ENCODE data around the gene PCDHGA8.
A peak's percentile ranks its signal among the peaks of the same experiment; 100 is the strongest.
"Not testable (repeated sequence)": the region's sequence is repeated elsewhere in the genome, so short reads cannot be mapped to it uniquely, and the experiment has no call there.

Gene PCDHGA8

GRCh38 chr5:141403387-141403786 lies 11.0 kb downstream of the PCDHGA8 start:
- DNase-seq (ENCODE audit: low read depth): no peak

- DNase-seq (ENCODE audit: low read depth): not testable (repeated sequence)
Observed at GRCh38 chr5:141407790-141408505, 15.5 kb downstream of the PCDHGA8 start, which contains the start of gene PCDHGB6. Gene PCDHGB6, plus strand, starts transcription at chr5:141408021. Its CDS starts 182 bp downstream, at chr5:141408203.

- DNase-seq (ENCODE audit: low read depth): no peak
Observed at GRCh38 chr5:141409598-141410306, 17.3 kb downstream of the PCDHGA8 start.

GRCh38 chr5:141411575-141411974 lies 19.1 kb downstream of the PCDHGA8 start:
- DNase-seq (ENCODE audit: low read depth): no peak

GRCh38 chr5:141412854-141413539 lies 20.6 kb downstream of the PCDHGA8 start, which contains the start of gene PCDHGA10:
Gene PCDHGA10, plus strand, starts transcription at chr5:141412987. Its CDS starts 189 bp downstream, at chr5:141413176.
- DNase-seq (ENCODE audit: low read depth): peak; percentile 51

- no peak for DNase-seq (ENCODE audit: low read depth)
Observed at GRCh38 chr5:141413540-141414069, 21.2 kb downstream of the PCDHGA8 start.

GRCh38 chr5:141414548-141415274 lies 22.3 kb downstream of the PCDHGA8 start:
- not testable (repeated sequence) for DNase-seq (ENCODE audit: low read depth)

GRCh38 chr5:141415275-141415618 lies 22.8 kb downstream of the PCDHGA8 start:
- not testable (repeated sequence) for DNase-seq (ENCODE audit: low read depth)

- DNase-seq (ENCODE audit: low read depth): peak; percentile 70
Observed at GRCh38 chr5:141417494-141418172, 25.2 kb downstream of the PCDHGA8 start, which contains the start of gene PCDHGB7. Gene PCDHGB7, plus strand, starts transcription at chr5:141417677. Its CDS starts 183 bp downstream, at chr5:141417860.

GRCh38 chr5:141419074-141419880 lies 26.8 kb downstream of the PCDHGA8 start:
- no peak for DNase-seq (ENCODE audit: low read depth)

GRCh38 chr5:141420855-141421488 lies 28.5 kb downstream of the PCDHGA8 start, which contains the start of gene PCDHGA11:
Gene PCDHGA11, plus strand, starts transcription at chr5:141421051. Its CDS starts 177 bp downstream, at chr5:141421228.
- DNase-seq (ENCODE audit: low read depth): peak; percentile 47

- DNase-seq (ENCODE audit: low read depth): no peak
Observed at GRCh38 chr5:141421489-141421855, 29.0 kb downstream of the PCDHGA8 start.

- no peak for DNase-seq (ENCODE audit: low read depth)
Observed at GRCh38 chr5:141422742-141423291, 30.4 kb downstream of the PCDHGA8 start.

GRCh38 chr5:141427783-141428426 lies 35.5 kb downstream of the PCDHGA8 start:
- no peak for DNase-seq (ENCODE audit: low read depth)

- DNase-seq (ENCODE audit: low read depth): peak; percentile 92
Observed at GRCh38 chr5:141430332-141431113, 38.1 kb downstream of the PCDHGA8 start, which contains the start of gene PCDHGA12. Gene PCDHGA12, plus strand, starts transcription at chr5:141430507. Its CDS starts 253 bp downstream, at chr5:141430760.

GRCh38 chr5:141431286-141431685 lies 38.9 kb downstream of the PCDHGA8 start:
- DNase-seq (ENCODE audit: low read depth): no peak

GRCh38 chr5:141432308-141432707 lies 39.9 kb downstream of the PCDHGA8 start:
- DNase-seq (ENCODE audit: low read depth): not testable (repeated sequence)

- not testable (repeated sequence) for DNase-seq (ENCODE audit: low read depth)
Observed at GRCh38 chr5:141432726-141433125, 40.3 kb downstream of the PCDHGA8 start.

Measured in stromal cell of bone marrow (primary cell).